CD4-positive, alpha-beta T cell treated with Interleukin-15 for 1 hour (primary cell): ENCODE data around the gene GDF11.

Experiments used
- DNase-seq: peaks from one replicate; pipeline ENCODE4 v3.0.0-alpha.2; 2020

The GDF11 gene

DNA sequence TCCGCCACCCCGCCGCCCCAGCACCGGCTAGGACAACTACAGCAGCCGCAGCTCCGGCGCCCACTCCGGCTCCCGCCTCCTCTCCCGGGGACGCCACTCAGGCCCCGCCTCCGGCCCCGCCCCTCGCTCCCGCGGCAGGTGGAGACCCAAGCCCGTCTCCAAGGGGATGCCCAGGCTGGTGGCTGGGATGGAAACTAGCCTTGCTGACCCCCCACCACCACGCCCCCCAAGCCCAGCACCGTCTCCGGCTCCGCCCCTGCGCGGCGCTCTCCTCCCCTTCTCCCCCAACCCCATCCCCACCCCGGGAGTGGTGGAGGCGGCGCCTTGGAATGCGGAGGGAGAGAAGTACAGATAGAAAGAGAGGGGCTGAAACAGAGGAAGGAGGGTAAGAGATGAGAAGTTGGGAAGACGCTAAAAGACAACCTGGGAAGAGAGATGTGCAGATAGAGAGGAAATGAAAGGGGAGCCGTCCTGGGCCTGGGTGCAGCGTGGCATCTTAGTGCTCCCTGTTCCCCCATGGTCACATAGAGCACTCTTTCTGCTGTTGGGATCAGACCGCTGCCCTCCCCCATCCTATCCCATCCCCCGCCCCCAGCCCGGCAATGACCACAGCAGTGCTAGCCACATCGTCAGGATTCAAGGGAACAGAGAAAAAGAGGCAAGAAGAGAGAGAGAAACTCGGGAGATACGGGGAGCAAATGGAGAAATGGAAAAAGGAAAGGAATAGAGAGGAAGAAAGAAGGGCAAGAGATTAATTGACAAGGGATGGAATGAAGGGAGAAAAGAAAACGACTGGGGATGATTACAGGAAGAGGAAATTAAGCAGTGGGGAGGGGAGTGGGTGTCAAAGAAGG lies 34.9 kb upstream of the GDF11 start, which contains the start of gene ITGA7:
TSS of gene ITGA7 (minus strand) at position 64 of the 854 bp plus-strand sequence. CDS start 222 bp downstream, outside the sequence.
- DNase-seq: peak; percentile 50

DNA sequence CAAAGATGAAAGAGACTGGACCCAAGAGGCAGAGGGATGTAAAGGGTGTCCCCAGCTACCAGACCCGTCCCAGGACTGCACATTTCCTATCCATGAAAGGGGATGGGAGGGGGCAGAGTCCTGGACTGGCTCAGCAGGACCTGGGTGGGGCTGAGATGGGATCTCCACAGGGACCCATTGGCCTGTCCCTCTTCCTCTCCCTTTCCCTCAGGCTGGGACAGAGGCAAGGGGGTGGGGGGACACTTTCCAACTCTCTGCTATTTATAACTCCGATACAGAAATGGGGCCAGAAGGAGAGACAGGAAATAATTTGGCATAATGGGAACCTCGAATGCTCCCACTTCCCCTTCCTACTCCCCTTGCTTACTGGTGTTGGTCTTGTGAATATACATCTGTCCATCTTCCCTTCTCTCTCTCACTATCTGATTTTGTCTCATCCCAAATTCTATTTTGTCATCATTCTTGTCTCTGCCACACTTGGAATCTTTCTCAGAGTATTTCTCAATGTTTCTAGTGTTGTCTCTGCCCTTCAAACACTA lies 34.2 kb upstream of the GDF11 start:
- no peak for DNase-seq

DNA sequence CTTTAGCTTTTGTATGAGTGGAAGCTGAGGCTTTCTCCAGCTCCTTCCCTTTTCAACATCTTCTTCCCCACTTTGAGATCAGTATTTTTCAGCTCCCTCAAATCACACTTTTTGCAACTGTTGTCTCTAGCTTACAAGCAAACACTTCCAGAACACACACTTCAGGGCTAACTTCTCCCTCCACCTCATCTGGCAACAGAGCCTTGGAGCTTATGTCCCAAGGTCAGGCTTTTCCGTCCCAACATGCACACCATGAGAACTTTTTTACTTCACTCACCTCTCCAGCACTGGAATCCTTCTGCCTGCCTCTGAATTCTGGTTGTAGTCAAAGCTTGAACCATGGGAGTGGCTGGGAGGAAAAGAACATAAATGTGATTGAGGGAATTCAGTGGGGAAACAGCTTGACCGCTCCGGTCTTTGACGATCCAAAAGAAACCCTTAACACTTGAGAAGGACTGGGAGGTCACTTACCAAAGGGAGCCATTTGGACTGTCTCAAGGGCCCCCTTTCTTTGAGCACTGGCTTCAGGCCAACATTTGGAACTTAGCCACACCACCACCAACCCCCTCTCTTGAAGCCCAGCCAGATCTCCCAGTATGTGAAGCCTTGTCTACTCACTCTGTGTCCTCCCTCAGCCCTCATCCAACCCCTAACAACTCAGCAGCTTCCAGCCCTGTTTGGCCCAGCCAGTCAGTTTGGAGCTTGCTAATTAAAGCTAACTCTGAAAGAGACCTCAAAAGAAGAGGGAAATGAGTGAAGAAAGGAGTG lies 31.0 kb upstream of the GDF11 start:
- DNase-seq: no peak

DNA sequence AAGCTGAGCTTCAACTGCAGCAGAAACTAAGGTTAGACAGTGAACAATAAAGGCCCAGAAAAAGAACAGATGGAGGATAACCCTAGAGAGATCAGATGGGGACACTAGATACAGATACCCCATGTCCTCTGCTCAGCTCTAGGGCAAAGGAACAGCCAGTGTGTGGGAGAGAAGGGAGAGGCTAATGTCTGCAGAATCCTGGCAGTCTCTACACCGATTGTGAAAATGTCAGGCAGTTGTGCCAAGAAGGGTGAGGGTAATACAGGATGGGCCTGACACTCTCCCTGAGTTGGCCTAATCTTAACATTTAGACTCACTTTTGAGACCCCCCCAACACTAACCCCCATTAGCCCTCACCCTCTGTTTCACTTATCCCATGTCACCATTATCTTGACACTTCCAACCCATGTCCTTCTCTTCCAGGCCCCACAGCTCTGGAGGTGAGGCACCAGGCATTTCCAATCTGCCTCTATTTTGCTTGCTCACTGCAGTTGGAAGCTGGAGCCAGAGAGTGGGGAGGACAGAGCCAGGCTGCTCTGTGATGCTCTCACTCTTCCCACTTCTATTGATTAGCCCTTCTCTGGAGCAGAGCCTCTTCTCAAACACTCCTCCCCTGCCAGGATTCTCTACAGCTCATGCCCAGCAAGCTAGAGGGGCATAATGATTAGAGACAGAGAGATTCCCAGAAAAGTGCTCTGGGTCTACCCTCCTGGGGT lies 30.1 kb upstream of the GDF11 start:
- no peak for DNase-seq

DNA sequence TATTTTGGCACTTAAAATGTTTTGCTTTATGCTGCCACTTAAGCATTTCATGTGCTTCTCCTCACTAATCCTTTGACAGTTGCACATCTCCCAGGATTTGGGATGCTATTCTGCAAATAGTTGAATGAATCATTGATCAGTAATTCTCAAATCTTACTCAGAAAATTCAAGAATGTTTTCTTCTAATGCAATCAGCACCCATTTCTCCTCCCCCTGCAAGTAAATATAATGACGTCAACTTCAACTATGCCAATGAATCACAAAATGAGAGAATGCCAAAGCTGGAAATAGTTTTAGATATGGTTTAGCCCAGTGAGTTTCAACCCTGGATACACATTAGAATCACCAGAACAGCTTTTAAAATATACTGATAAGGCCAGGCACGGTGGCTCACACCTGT lies 29.2 kb upstream of the GDF11 start:
- DNase-seq: no peak

DNA sequence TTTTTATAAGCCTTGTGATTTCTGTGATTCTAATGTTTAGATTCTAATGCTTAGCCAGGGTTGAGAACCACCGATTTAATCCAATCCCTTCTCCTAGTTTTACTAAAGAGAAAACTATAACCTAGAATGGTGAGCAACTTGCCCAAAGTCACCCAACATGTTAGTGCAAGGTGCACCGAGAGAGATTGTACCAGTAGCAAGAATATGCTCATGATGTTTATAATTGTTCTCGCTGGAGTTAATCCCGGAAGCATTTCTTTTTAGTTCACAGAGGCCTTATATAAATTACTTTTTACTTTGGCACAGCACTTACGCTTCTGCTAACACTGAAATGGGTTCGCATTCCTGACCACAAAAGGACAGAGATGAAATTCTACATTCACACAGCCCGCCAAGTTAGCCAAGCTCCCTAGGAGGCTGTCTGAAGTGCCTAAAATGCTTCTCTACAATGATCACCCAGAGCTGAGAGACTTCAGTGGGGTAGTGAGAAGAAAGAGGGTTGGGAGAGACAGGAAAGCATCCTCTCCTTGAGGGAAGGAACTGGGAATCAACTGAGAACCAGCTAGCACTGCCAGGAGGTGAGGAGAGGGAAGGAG lies 27.7 kb upstream of the GDF11 start:
- no peak for DNase-seq

DNA sequence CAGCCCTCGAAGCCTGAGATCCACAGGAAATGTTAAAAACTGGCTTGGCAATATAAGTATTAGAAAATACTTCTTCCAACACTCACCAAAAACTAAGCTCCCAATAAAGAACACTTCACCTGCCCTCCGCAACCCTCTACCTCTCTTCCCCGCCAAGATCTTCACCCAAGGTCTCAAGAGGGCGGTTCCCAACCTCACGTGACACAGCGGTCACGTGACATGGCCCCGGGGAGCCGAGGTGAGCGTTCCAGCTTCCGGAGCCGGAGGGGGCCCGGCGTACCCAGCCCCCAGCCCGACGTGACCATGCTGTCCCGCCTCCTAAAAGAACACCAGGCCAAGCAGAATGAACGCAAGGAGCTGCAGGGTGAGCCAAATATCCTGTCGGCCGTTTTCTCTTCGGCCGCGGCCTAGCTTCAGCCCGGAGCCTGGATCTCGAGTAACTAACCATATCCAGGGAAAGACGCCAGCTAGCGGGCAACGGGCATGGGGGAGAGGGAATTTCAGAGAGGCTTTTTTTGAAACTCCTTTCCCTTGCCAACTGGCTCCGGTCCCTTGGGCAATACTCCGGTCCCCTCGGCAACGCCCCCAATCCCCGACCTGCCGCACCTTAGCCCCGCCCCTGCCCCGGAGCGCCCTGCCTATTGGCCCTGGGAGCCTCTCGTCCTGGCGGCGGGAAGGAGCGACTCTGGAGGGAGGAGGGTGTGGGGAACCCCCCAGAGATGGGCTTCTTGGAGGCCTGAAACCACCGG lies 26.9 kb upstream of the GDF11 start, which contains the start of gene BLOC1S1:
TSS of gene BLOC1S1 (plus strand) at position 214 of the 749 bp plus-strand sequence. CDS start at position 220, 6 bp downstream.
- DNase-seq: peak; percentile 88

DNA sequence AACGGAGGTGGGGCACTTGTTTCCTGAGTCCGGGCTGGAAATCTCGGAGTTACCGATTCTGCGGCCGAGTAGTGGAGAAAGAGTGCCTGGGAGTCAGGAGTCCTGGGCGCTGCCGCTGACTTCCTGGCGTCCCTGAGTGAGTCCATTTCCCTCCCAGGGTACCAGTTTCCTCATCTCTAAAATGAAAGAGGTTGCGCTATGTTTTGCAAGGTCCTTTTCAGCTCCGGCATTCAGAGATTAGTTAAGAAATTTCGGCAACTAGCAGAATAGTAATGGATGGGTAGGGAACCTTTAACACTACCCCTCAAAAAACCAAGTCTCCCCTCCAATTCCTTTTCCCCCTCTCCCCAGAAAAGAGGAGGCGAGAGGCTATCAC lies 26.4 kb upstream of the GDF11 start:
- DNase-seq: no peak

DNA sequence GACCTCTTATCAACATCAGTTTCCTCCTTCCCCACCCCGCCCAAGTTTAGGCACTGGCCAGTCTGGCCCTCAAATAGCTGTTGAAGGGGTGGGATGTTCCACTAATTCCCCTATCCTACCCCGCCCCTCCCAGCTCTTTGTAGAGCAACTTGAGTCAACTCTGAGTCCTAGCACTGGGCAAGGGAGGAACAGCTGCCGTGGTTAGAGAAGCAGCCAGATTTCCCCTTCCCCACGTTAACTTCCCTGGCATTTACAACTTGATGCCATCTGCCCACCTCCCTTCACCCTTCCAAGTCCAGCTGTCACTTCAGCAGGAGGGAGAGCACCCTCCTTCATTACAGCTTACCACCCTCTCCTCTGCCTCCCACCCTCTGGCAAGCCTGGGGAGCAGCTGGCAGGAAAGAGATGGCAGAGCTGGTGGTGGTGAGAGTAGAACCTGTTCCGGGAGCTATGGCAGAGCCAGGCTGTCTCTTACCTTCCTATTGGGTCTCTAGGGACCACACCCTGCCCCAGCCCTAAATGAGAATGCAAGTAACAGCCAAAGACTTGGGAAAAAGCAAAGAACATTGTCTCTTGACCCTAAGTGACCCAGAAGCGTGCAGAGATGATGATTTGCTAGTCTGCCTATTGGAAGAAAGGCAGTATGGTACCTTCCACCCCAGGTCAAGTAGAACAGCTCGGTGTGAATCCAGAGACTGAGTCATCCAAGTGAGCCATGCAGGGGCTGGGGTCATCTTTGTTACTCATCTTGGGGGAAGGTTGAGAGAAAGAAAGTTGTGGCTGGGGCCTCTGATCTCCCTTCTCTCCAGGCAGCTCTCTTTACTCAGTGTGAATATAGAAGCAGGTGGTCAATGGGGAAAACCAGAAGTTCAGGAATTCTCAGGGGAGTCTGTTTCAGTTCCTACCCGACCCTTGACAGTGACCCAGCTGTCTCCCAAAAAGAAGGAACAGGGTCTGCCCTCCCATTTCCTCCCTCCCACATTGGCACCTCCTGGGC lies 25.6 kb upstream of the GDF11 start:
- DNase-seq: no peak

DNA sequence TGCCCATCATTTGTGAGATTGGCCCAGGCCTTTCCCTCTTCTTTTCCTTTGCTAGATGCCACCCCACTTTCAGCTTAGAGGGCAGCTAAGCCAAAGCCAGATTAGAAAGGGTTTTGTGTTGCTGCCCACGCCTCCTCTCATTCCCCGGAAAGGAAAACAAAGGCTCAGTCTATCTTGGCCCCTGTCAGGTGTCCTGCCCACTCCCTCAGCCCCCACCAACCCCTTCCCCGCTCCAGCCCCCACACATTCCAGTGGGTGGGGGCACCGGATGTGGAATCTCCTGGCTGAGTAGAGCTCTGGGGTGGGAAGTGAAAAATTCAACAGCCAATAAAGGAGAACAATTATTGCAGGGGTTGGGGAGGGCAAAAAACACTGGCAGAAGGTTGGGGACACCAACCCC lies 24.9 kb upstream of the GDF11 start:
- no peak for DNase-seq

DNA sequence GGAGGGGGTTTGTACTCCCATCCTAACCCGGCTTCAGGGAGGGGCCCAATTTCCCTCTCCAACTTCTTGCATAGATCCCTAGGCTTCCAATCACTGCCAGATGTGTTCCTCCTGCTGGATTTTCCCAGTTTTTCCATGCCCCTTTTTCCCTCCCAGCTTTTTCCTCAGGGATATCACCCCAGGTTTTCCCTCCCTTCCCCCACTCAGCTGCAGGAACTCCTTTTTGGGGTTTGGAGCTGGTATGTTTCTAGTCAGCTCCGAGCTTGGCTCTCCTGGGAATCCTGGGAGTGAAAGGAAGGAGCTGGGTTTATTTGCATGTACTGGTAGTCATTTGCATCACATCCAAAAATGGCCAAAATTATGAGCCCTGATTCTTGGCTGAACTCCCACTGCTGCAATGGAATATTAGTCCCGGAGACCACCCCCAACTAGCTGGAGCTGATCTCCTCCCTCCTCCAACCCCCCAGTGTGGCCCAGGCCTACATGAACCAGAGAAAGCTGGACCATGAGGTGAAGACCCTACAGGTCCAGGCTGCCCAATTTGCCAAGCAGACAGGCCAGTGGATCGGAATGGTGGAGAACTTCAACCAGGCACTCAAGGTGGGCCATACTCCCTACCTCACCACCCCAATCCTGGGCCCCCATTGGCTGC lies 24.2 kb upstream of the GDF11 start:
- no peak for DNase-seq

DNA sequence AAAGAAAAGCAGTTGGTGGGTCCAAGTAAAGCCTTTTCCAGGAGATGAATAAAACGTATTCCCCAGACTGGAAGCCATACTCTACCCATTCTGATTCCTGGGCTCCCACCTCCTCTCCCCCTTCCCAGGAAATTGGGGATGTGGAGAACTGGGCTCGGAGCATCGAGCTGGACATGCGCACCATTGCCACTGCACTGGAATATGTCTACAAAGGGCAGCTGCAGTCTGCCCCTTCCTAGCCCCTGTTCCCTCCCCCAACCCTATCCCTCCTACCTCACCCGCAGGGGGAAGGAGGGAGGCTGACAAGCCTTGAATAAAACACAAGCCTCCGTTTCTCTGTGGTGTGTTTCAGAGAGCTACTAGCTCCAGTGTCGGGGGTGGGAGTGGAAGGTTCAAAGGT lies 23.6 kb upstream of the GDF11 start:
- no peak for DNase-seq

DNA sequence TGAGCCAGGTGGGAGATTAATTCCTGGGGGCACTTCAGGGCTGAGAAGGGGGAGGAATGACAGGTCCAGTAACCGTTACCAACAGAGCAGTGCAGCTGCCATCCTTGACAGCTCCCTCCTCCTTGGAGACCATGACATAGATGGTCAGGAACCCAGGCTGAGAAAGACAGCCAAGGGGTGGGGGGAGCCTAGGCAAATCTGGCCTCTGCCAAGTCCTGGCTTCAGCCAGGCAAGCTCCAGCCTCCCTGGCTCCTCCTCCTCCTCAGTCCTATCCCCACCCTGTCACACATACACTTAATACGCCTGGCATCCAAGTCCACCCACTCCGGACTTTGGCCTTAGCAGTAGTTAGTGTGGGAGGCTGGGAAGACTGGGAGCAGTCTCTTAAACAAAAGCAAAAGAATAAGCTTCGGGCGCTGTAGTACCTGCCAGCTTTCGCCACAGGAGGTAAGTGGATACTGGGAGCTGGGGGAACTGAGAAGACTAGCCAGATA lies 22.8 kb upstream of the GDF11 start, which contains the start of gene RDH5:
TSS of gene RDH5 (plus strand) at position 323 of the 494 bp plus-strand sequence. CDS start 792 bp downstream, outside the sequence.
- no peak for DNase-seq

DNA sequence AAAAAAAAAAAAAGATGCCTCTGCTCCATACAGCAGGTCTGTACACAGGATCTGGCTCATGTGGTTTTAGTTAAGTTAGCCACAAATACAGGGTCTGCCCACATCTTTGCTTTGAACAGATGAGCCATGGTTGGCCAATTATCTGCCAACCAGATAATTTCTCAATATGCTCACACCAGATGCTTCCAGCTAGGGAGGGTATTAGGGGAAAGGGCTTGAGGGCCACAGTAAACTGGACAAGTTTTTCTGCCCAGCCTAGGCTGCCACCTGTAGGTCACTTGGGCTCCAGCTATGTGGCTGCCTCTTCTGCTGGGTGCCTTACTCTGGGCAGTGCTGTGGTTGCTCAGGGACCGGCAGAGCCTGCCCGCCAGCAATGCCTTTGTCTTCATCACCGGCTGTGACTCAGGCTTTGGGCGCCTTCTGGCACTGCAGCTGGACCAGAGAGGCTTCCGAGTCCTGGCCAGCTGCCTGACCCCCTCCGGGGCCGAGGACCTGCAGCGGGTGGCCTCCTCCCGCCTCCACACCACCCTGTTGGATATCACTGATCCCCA lies 22.0 kb upstream of the GDF11 start:
- no peak for DNase-seq

DNA sequence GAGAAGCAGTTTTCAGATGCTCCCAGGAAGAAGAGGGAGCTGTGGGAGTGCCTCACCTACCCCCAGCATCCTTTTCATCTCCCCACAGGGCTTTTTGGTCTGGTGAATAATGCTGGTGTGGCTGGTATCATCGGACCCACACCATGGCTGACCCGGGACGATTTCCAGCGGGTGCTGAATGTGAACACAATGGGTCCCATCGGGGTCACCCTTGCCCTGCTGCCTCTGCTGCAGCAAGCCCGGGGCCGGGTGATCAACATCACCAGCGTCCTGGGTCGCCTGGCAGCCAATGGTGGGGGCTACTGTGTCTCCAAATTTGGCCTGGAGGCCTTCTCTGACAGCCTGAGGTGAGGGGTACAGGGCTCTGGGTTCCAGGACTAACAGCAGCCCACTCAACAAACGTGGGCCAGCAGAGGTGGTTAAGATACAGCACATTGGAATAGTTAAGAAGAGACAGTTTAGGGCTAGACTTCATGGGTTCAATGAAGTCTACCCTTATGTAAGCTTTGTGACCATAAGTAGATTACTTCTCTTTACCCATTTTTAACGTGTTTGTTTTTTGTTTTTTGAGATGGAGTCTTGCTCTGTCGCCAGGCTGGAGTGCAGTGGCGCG lies 21.2 kb upstream of the GDF11 start:
- no peak for DNase-seq

DNA sequence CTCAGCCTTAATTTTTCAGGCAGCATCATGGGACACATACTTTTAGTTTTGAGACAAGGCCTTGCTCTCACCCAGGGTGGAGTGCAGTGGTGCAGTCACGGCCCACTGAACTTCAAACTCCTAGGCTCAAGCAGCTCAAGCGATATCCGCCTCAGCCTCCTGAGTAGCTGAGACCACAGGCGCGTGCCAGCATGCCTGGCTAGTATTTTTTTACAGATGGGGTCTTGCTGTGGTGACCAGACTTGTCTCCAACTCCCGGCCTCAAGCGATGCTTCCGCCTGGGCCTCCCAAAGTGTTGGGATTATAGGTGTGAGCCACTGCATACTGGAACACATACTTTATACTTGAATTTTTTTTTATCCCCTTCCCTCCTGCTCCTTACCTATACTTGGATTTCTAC lies 20.0 kb upstream of the GDF11 start:
- DNase-seq: no peak

DNA sequence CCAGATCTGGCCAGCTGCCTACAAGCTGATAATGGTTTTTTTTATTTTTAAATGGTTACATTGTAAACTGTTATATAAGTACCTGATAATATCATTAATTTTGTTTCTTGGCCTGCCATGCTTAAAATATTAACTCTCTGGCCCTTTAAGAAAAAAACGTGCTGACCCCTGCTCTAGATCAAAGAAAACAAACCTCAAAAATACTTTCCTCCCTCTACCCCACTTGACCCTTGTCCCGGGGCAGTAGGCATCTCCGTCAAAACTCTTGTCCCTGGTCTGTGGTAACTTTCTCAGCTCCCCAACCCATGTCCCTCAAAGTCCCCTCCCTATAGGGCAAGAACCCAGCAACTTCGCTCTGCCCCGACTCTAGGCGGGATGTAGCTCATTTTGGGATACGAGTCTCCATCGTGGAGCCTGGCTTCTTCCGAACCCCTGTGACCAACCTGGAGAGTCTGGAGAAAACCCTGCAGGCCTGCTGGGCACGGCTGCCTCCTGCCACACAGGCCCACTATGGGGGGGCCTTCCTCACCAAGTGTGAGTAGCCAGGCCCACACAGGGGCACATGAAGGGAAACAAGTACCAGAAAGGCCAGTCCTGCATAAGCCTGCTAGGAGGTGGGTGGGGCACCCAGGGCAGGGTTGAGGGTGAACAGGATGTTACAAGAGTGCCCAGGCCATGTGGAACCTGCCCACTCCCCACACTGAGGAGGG lies 19.3 kb upstream of the GDF11 start:
- DNase-seq: no peak
